GM18508 (cell line): ENCODE results near the gene CFDP1.

Source experiments
- ATAC-seq: cut with Tn5 transposase; IDR thresholded peaks from one replicate; pipeline ENCODE4 v1.9.1; 2021; ENCODE audit warnings: moderate number of reproducible peaks; ENCODE audit not compliant: insufficient read depth, unreplicated experiment

Gene CFDP1

DNA sequence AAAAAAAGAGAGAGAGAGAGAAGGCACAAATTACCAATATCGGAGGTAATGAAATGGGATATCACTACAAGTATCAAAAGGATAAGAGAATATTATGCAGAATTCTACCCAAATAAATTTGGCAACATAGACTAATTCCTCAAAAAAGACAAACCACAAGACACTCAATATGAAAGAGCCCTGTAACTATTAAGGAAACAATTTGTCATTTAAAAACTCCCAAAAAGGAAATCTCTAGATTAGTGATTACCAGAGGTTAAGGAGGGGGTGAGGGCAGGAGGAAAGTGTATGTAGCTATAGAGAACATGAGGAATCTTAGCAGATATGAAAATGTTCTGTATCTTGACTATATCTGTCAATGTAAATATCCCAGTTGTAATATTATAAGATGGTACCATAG lies 54.0 kb downstream of the CFDP1 start:
- peak; percentile 61 for ATAC-seq

- ATAC-seq, result no peak
Observed at GRCh38 chr16:75378616-75379015, 54.7 kb downstream of the CFDP1 start.

DNA sequence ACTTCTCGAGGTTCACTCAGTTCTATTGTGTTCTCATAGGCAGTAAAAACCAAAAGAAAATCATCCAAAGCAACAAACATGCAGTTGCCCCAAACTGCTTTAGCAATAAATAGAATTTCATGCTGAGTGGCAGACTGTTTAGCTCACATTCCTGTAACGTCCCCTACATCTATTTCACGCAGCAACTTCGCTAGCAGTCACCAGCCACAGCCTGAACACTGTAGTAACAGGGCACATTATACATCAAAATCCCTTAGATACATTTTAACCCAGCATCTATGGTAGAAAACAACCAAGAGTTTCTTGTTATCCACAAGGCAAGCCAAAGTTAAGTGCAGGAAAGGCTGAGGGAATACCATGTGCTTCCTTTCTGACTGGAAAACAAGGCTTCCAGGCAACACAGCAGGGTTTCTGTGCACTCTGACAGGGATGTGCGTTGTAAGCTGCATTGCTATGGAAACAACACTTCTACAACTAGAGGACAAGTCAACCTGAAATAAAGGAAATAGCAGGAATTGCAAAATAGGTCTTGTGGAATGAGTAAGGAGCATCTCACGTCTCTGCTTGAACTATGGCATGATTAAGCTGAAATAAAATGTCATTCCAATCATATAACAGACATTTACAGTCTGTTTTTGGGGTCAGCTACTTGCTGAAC lies 55.4 kb downstream of the CFDP1 start:
- ATAC-seq, result no peak

DNA sequence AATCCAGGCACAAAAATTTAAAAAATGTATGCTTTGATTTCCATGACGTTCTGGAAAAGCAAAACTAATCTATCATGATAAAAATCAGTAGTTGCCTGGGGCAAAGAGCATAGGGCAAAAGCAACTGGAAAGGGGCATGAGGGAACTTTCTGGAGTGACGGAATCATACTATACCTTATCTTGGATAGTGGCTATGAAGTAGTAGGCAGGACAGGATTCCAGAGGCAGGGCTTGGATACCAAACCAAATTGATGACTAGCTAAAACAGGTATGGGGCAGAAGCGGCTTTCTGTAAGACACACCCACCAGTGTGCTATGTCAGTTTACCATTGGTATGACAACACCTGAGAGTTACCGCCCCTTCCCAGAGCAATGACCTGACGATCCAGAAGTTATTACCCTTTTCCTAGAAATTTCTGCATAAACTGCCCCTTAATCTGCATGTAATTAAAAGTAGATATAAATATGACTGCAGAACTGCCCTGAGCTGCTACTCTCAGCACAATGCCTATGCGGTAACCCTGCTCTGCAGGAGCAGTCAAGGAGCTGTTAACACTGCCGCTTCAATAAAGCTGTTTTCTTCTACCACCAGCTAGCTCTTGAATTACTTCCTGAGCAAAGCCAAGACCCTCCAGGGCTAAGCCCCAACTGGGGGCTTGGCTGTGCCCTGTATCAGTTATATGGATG lies 56.7 kb downstream of the CFDP1 start:
- no peak for ATAC-seq

- no peak for ATAC-seq
Observed at GRCh38 chr16:75374388-75374787, 58.9 kb downstream of the CFDP1 start.

DNA sequence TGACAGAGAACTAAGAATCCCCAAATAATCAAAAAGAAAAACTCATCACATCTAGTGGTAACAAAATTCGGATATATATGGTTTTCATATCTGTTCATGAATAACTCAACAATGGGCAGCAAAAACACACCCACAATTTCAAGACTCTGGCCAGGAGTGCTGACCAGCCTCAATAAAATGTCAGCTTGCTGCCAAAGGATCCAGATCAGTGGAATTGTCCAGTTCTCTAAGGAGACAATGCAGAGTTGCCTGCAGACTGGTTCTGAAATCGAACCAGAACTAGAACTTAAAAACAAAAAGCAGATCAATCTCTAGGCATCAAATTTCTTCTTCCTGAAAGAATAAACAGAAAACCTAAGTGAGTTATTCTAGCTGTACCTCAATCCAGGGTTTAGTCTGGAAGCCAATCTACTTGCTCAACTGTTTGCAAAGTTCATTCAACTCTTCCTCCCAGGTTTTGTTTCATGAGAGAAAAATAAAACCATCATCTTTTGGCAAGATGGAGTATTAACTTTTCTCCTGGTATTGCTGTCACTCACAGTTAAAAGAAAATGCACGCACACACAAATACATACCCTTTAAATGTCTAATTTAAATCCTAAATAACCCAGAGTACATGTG lies 61.0 kb downstream of the CFDP1 start:
- ATAC-seq, result no peak

- no peak for ATAC-seq
Observed at GRCh38 chr16:75371171-75371570, 62.1 kb downstream of the CFDP1 start.

- ATAC-seq, result no peak
Observed at GRCh38 chr16:75364286-75364791, 69.0 kb downstream of the CFDP1 start.

GRCh38 chr16:75362846-75363245 lies 70.5 kb downstream of the CFDP1 start:
- ATAC-seq, result no peak

DNA sequence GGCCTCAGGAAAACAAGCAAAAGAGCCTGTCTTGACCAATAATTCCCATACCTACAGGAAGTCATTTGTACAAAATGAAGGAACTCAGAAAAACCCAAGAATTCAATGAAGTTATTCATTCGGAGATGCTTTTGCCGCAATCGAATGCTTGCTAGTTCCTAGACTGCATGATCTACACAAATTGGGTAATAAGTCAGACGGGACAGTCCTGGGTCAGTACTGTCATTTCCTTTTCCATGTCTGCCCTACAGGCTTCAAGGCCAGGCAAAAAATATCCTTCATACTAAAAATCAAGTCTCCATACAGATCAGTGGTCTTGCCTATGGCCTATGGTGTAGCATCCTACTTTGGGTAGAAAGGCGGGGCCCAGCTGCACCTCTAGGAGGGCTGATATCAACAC lies 71.4 kb downstream of the CFDP1 start:
- ATAC-seq, result no peak

DNA sequence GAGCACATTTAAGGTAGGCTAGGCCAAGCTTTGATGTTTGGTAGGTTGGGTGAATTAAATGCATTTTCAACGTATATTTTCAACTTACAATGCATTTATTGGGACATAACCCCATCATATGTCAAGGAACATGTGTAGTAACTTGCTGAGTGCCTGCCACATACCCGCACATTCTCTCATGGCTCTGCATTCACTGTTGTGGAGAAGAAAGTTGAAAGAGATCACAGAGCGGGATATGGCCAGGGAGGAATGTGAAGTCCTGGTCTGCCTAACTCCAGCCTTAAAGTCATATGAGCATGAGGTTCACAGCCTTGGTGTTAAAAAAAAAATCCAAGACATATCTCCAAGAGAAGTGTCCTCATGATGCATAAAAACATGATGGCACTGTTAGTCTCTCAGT lies 79.1 kb downstream of the CFDP1 start:
- no peak for ATAC-seq

- ATAC-seq, result no peak
Observed at GRCh38 chr16:75351183-75351582, 82.1 kb downstream of the CFDP1 start.

GRCh38 chr16:75345711-75346110 lies 87.6 kb downstream of the CFDP1 start:
- no peak for ATAC-seq

GRCh38 chr16:75343941-75344340 lies 89.4 kb downstream of the CFDP1 start:
- no peak for ATAC-seq

GRCh38 chr16:75343286-75343685 lies 90.0 kb downstream of the CFDP1 start:
- ATAC-seq, result no peak

GRCh38 chr16:75342308-75342811 lies 90.9 kb downstream of the CFDP1 start:
- no peak for ATAC-seq

DNA sequence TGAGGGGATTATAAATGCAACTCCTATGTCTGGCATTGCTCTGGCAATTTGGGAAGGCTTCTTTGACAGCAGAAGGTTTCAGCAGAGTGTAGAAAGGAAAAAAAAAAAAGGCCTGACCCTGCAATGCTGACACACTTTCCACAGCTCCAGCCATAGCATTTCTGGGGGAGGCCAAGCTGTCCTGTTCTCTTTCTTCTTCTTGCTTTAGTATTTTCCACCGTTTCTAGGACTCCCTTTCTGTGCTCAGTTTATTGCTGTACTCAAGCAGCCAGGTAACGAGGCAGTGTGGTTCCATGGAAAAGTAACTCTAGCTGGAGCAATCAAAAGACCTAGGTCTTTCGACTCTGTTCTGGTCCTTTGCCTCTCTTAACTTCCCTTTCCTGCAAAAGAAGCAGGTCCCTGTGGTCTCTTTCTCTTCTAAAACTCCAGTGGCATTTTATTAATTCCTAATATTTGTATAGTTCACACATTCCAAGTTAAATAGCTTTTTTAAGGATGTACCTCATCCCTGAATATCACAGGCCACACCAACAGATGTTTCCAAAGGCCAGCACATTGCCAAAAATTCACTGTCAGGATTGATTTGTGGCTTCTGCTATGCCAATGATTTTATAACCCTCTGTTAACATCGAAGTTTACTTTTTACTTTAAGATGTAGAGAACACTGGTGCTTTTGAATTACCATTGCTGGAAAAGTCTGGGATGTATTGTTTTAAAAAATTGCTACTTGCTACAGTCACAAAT lies 91.6 kb downstream of the CFDP1 start:
- no peak for ATAC-seq

- no peak for ATAC-seq
Observed at GRCh38 chr16:75340741-75341491, 92.4 kb downstream of the CFDP1 start.

- no peak for ATAC-seq
Observed at GRCh38 chr16:75337430-75337829, 95.9 kb downstream of the CFDP1 start.

DNA sequence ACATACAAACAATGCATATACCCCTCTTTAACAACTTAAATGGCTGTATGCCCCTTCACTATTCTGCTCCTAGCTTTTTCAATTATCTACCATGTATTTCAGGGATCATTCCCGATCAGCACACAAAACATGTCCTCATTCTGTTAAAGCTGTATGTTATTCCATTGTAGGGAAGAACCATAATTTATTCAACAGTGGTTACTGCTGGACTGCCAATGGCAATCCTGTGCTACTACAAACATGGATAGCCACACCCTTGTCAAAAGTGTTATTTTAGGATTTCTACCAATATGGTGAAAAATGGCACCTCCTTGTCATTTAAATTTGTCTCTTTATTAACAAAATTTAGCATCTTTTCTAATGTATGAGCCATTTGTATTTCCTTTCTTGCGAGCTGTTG lies 96.8 kb downstream of the CFDP1 start:
- ATAC-seq, result no peak
